Body of pancreas (tissue), 4 donors: ENCODE data around the gene BEAN1. TPM values are rescaled to one million over a fixed set of nuclear protein-coding genes. Genes with fewer than 3 reads are reported as not detected.
A peak's percentile ranks its signal among the peaks of the same experiment; 100 is the strongest.

Experiments
- ATAC-seq: fragments of 150-250 bp; one replicate; pipeline ENCODE4 v1.9.1; 2016
- DNase-seq, 4 donors: peaks; one replicate each; pipeline ENCODE4 v3.0.0-alpha.2; 2019
- H3K27ac ChIP-seq, 4 donors: fragments of 200-600 bp; sonication (generic); 1 replicate in 3 of 4; 2 replicates in 1 of 4; pipeline versions ENCODE4 v1.5.1 to v1.6.1; 2016 to 2019; ENCODE audit warnings: mild to moderate bottlenecking in 1 of 4, mixed read lengths in 1 of 4, moderate library complexity in 1 of 4
- H3K27me3 ChIP-seq, 2 donors: fragments of 200-600 bp; sonication (generic); one replicate each; pipeline ENCODE4 v1.6.0; 2016; ENCODE audit warnings: mild to moderate bottlenecking in 1 of 2
- H3K36me3 ChIP-seq, 2 donors: fragments of 200-600 bp; sonication (generic); replicated peaks in 1 of 2; 2 replicates each; pipeline ENCODE4 v1.5.1; 2016; ENCODE audit warnings: low read depth in 2 of 2; ENCODE audit not compliant: insufficient read depth in 1 of 2
- H3K4me1 ChIP-seq: fragments of 200-600 bp; sonication (generic); one replicate; pipeline ENCODE4 v1.6.0; 2016
- H3K4me3 ChIP-seq, 2 donors: fragments of 200-600 bp; sonication (generic); 1 replicate in 1 of 2; 2 replicates in 1 of 2; pipeline ENCODE4 v1.5.1; 2016 to 2019
- H3K9me3 ChIP-seq, 3 donors: fragments of 200-600 bp; sonication (generic); 1 replicate in 2 of 3; 2 replicates in 1 of 3; pipeline ENCODE4 v1.5.1; 2016
- POLR2A ChIP-seq, 3 donors: fragments of 450-650 bp; IDR thresholded peaks; one replicate each; pipeline ENCODE4 v1.6.1; 2016; ENCODE audit warnings: antibody characterized with exemption in 3 of 3, mild to moderate bottlenecking in 2 of 3
- WGBS, 2 donors: methylation state at CpG; one replicate each; pipeline ENCODE4 v1.1.5; 2017; 5-methylcytosine and 5-hydroxymethylcytosine counted together
- intact Hi-C: fragments of 100-400 bp; cut with DNase I; formaldehyde crosslinking; loops from one replicate; pipeline ENCODE4 v1.15.1; 2023
- total RNA-seq, 2 donors: library from RNA; depleted of rRNA; stranded (reverse); fragments of >200 nt; gene quantifications; one replicate each; pipeline ENCODE4 v1.1.0, GENCODE V29; 2016
- TF ChIP-seq, protein P1 (sequence below), 7 experiments: fragments of 450-650 bp in 4 of 7; fragments of 200-600 bp in 3 of 7; sonication (generic) in 3 of 7; IDR thresholded peaks; one replicate each; pipeline ENCODE4 v1.5.1; 2016 to 2019; ENCODE audit warnings: antibody characterized with exemption in 7 of 7

BEAN1 gene
- total RNA-seq, 2 donors from 2014 or later: not detected

DNA sequence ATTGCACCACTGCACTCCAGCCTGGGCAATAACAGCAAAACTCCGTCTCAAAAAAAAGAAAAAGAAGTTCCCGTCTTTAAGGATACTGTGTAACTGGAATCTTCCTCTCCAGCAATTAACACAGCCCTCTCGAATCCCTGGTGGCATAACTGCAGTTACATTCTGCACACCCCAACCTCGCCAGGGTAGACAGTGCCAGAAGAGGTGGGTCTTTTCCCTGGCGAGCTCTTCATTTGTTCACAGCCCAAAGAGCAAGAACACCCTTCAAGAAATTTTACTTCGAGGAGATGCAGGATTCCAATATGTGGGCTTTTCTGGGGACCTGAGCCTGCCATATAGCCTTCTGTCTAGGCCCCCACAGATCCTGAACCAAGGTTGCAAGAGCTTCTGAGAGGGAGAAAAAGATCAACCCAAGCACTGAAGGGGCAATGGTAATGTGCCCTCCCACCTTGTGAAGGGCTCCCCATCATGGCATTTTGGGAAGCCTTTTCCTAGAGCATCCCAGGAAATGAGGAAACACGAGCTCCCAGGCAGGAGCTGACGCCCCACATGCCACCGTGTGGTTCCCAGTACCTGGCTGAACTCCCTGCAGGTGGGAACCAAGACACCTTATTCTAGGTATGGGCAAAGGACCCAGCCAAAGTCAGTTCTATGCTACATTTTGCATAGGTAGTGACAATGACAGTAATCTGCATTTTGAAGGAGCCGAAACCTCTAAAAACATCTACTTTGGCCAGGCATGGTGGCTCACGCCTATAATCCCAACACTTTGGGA lies 95.9 kb downstream of the BEAN1 start:
- Histone ChIP-seq H3K4me3 (no peak overlapping the region), H3K9me3 (no peaks in the 10 kb centered on the region), H3K4me1 (peaks cover 4% of the 10 kb centered on the region), H3K27ac (peak overlapping the region in 2 of 4 donors; percentile 67 to 95), H3K36me3 (peaks cover 0 to 5% of the 10 kb centered on the region in 2 donors), H3K27me3 (no peaks in the 10 kb centered on the region)
- intact Hi-C loops: no loop called here
- ATAC-seq (no peak), DNase-seq (no peak)
- 75 to 85% methylated on average over 8 to 11 of the region's 11 CpGs for WGBS, 2 donors
- TF ChIP-seq POLR2A (IDR thresholded peaks at IDR 0.05): no peak
- TF ChIP-seq, protein P1, sequence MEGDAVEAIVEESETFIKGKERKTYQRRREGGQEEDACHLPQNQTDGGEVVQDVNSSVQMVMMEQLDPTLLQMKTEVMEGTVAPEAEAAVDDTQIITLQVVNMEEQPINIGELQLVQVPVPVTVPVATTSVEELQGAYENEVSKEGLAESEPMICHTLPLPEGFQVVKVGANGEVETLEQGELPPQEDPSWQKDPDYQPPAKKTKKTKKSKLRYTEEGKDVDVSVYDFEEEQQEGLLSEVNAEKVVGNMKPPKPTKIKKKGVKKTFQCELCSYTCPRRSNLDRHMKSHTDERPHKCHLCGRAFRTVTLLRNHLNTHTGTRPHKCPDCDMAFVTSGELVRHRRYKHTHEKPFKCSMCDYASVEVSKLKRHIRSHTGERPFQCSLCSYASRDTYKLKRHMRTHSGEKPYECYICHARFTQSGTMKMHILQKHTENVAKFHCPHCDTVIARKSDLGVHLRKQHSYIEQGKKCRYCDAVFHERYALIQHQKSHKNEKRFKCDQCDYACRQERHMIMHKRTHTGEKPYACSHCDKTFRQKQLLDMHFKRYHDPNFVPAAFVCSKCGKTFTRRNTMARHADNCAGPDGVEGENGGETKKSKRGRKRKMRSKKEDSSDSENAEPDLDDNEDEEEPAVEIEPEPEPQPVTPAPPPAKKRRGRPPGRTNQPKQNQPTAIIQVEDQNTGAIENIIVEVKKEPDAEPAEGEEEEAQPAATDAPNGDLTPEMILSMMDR (IDR thresholded peaks at IDR 0.05): no peak

DNA sequence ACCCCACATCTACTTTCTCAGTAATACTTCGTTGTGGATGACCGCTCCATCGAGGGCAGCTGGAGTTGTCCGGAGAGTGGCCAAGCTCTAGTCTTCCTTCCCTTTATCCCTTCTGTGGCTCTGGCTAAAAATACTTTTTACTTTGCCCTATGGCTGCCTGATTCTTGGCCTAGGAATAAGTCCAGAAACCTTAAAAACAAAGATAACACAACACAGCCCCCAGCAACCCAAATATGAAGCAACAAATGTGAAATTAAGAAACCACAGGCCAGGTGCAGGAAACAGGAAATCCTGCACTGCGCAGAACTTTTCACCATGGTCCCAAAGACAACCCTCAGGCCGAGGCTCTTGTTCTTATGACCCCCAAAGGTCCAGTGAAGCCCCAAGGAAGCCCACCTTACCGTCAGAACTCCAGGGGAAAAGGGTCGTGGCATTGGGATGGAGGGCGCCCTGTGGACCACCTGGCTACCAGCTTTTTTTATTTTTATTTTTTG lies 96.8 kb downstream of the BEAN1 start:
- DNase-seq (no peak), ATAC-seq (no peak)
- H3K4me1 ChIP-seq: no peaks in the 10 kb centered on the region
- intact Hi-C loops: no loop called here
- no peaks in the 10 kb centered on the region for H3K9me3 ChIP-seq
- H3K27me3 ChIP-seq: no peaks in the 10 kb centered on the region
- peaks cover 0 to 9% of the 10 kb centered on the region in 2 donors for H3K36me3 ChIP-seq
- TF ChIP-seq, protein P1 (IDR thresholded peaks at IDR 0.05): no peak
- no peak for TF ChIP-seq POLR2A (IDR thresholded peaks at IDR 0.05)
- no peak overlapping the region for H3K4me3 ChIP-seq
- 65 to 91% methylated on average over 9 of the region's 9 CpGs for WGBS, 2 donors
- H3K27ac ChIP-seq: peak overlapping the region in 1 of 4 donors; percentile 95

DNA sequence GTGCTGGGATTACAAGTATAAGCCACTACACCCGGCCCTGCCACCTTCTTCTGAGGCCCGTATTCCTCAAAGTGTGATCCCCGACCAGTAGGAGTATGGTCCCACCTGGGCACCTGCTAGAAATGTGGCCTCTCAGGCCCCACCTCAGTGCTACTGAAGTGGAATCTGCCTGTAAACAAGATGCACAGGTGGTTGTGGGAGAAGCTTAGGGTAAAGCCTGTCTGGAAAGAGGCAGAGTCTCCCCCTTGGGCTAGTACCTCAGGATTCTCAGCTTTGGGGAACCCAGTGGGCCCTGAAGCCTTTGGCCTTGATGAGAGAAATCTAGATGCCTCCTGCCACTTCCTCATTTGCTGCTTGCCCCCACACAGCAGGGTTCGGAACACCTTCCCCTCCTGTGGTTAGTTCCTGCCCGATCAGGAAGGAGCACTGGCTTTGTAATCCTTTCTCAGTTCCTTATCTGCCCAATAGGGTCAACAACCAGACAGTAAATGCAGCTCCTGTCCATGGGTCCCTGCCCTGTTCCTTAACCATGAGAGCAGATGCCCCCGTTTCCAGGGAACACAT lies 97.6 kb downstream of the BEAN1 start:
- H3K27me3 ChIP-seq: no peaks in the 10 kb centered on the region
- H3K36me3 ChIP-seq: peaks cover 0 to 12% of the 10 kb centered on the region in 2 donors
- intact Hi-C loops: no loop called here
- DNase-seq: peak in 1 of 4 donors; percentile 71
- WGBS, 2 donors: 62 to 88% methylated on average over 6 of the region's 6 CpGs
- H3K27ac ChIP-seq: peak overlapping the region in 2 of 4 donors; percentile 20 to 95
- TF ChIP-seq, protein P1 (IDR thresholded peaks at IDR 0.05): peak in 1 of 7 experiments; percentile 19
- TF ChIP-seq POLR2A (IDR thresholded peaks at IDR 0.05): no peak
- H3K4me1 ChIP-seq: no peaks in the 10 kb centered on the region
- no peak overlapping the region for H3K4me3 ChIP-seq
- ATAC-seq: no peak
- no peaks in the 10 kb centered on the region for H3K9me3 ChIP-seq

GRCh38 chr16:66525396-66526180 lies 98.5 kb downstream of the BEAN1 start:
- no peaks in the 10 kb centered on the region for H3K4me1 ChIP-seq
- ATAC-seq (no peak), DNase-seq (peak in 1 of 4 donors; percentile 42)
- TF ChIP-seq, protein P1 (IDR thresholded peaks at IDR 0.05): no peak
- TF ChIP-seq POLR2A (IDR thresholded peaks at IDR 0.05): no peak
- 86 to 90% methylated on average over 9 of the region's 9 CpGs for WGBS, 2 donors
- no peaks in the 10 kb centered on the region for H3K27me3 ChIP-seq
- peaks cover 0 to 18% of the 10 kb centered on the region in 2 donors for H3K36me3 ChIP-seq
- no peak overlapping the region for H3K4me3 ChIP-seq
- peak overlapping the region in 2 of 4 donors; percentile 11 to 95 for H3K27ac ChIP-seq
- H3K9me3 ChIP-seq: no peaks in the 10 kb centered on the region
- intact Hi-C loops: no loop called here
